GM19455 (cell line): ENCODE data around the gene PSMG1.
A peak's percentile ranks its signal among the peaks of the same experiment; 100 is the strongest.
"Not testable (repeated sequence)": the region's sequence is repeated elsewhere in the genome, so short reads cannot be mapped to it uniquely, and the experiment has no call there.

Experiments
- ATAC-seq: cut with Tn5 transposase; IDR thresholded peaks from one replicate; pipeline ENCODE4 v1.9.1; 2021; ENCODE audit not compliant: unreplicated experiment

Gene PSMG1

GRCh38 chr21:39183272-39184049 lies at the start of gene PSMG1:
PSMG1 (minus strand) TSS chr21:39183451; CDS start chr21:39183385, 66 bp downstream.
- peak; percentile 87 for ATAC-seq

- ATAC-seq, result no peak
Measured at GRCh38 chr21:39232861-39233291, 49.6 kb upstream of the PSMG1 start.

- no peak for ATAC-seq
Measured at GRCh38 chr21:39224930-39225329, 41.7 kb upstream of the PSMG1 start.

GRCh38 chr21:39221997-39222486 lies 38.8 kb upstream of the PSMG1 start:
- no peak for ATAC-seq

- no peak for ATAC-seq
Measured at GRCh38 chr21:39221282-39221996, 38.2 kb upstream of the PSMG1 start.

- ATAC-seq, result not testable (repeated sequence)
Measured at GRCh38 chr21:39220875-39221274, 37.6 kb upstream of the PSMG1 start.

- no peak for ATAC-seq
Measured at GRCh38 chr21:39220150-39220549, 36.9 kb upstream of the PSMG1 start.

GRCh38 chr21:39218082-39218409 lies 34.8 kb upstream of the PSMG1 start:
- ATAC-seq, result no peak

GRCh38 chr21:39217356-39218081 lies 34.3 kb upstream of the PSMG1 start:
- ATAC-seq, result no peak

- ATAC-seq, result no peak
Measured at GRCh38 chr21:39216290-39216689, 33.0 kb upstream of the PSMG1 start.

GRCh38 chr21:39215078-39215477 lies 31.8 kb upstream of the PSMG1 start:
- no peak for ATAC-seq

GRCh38 chr21:39209334-39209688 lies 26.1 kb upstream of the PSMG1 start:
- ATAC-seq, result no peak

- no peak for ATAC-seq
Measured at GRCh38 chr21:39208624-39209333, 25.5 kb upstream of the PSMG1 start.

- ATAC-seq, result no peak
Measured at GRCh38 chr21:39204134-39204533, 20.9 kb upstream of the PSMG1 start.

GRCh38 chr21:39198800-39199199 lies 15.5 kb upstream of the PSMG1 start:
- ATAC-seq, result no peak

GRCh38 chr21:39197448-39198233 lies 14.4 kb upstream of the PSMG1 start:
- ATAC-seq, result no peak

GRCh38 chr21:39196838-39197237 lies 13.6 kb upstream of the PSMG1 start:
- no peak for ATAC-seq

GRCh38 chr21:39196310-39196709 lies 13.1 kb upstream of the PSMG1 start:
- no peak for ATAC-seq

GRCh38 chr21:39193380-39193779 lies 10.1 kb upstream of the PSMG1 start:
- ATAC-seq, result no peak

GRCh38 chr21:39189857-39190604 lies 6.8 kb upstream of the PSMG1 start:
- no peak for ATAC-seq
